ENCODE results near the gene PCOLCE2.
"Not testable (repeated sequence)": the region's sequence is repeated elsewhere in the genome, so short reads cannot be mapped to it uniquely, and the experiment has no call there.

Gene PCOLCE2

DNA sequence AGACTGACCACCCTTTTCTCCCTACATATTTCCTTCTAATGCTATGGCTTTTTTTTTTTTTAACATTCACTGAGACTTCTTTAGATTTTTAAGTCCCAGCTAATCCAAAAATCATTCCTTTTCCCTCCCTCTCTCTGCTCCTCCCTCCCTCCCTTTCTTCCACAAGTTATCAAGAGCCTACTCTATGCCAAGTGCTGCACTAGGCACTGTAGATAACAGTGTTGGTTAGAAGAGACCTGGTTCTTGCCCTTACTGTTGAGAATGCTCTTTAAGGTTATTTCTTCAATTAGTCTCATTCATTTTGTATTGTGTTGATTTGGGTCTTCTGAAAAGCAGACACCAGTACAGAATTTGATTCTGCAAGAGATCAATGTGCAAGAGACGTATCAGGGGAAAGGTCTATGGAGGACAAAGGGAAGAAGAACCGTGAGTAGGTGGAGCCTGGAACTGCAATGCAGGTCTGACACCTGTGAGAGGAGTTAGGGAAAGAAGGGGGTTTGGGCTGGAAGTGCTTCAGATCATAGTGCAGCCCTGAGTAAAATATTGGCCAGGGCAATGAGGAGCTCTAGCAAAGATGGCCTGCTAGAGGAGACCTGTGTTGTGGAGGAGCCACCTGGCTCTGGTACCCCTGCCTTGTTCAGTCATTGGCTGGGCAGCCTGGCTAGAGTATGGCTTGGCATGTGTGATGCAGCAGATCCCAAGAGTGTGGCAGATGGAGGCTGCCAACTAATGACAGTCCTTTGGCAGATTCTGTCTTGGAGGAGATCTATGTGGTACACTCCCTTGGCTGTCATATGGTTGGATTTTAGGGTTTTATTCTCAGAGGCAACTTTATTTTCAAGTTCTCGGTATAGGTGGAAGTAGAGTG, 9.7 kb upstream of the PCOLCE2 start:
- no peak for FAIRE-seq

DNA sequence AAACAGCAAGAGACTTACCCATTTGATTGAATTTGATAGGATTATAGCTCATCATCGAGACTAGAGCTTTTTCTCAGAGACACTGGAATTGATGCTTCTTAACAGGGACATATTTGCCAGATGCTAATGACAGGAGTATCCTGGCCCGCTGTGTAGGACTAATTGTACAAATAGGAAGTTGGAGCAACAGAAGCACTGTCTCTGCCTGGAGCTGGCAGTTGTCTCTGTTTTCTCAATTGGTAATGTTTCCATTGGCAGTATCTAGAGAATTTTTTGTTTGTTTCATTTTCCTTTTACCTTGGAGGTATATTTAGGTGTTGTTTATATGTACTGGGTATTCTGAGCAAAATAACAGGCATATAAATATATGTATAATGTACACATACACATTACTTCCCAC, 8.9 kb upstream of the PCOLCE2 start:
- FAIRE-seq, result no peak

DNA sequence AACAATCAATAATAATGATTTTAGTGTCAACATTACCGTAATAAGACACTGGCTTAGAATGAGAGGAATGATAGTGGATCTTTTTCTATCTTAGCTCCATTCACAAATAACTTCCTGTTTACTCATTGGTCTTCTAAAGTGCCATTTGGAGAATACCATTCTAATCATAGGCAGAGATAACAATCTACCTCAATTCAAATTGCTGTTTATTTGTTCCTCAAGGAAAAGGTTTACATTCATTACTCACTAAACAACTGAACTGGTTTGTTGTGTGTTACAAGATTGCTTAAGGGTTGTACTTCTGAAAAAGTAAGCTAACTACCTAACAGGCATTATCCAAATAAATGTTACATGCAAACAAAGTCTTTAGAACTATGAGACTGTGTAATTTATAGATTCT, 8.1 kb upstream of the PCOLCE2 start:
- FAIRE-seq, result no peak

DNA sequence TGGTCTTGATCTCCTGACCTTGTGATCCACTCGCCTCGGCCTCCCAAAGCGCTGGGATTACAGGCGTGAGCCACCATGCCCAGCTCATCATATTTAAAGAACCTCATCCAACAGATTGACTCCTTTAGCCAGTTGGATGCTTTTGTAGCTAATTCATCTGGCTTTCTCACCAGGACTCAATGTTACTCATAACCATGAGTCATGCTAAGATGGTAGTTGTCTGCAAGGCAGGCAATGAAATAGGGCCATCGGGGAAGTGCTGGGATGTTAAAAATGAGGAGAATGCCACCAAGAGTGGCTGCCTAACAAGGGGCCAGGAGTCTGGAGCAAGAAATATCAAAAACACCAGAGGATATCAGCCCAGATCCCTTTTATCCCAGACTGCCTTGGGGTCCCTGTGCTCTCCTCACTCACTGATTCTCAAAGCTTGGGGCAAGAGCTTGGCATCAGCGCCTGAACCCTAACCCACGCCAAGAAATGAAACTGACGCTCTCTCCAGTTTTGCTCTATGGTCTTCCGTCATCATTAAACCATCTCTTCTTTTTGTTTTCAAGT, 7.4 kb upstream of the PCOLCE2 start:
- no peak for FAIRE-seq

DNA sequence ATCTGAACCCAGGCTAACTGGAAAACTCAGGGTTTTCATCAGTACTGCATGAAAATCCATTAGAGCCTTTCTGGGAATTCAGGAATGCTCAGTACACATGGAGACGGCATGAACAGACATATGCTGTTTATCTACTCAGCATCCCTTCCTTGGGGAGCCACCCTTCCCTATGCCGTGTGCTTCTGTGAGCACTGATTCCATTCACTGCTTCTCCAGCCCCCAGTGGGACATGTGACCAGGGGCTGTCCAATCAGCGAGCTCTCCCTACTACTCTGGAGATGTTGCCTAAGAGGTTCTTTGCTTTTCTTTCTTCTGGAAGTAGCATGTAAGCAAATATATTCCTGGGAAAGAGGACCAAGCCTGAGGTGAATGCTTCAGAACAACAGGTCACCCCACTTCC, 5.6 kb upstream of the PCOLCE2 start:
- no peak for FAIRE-seq

DNA sequence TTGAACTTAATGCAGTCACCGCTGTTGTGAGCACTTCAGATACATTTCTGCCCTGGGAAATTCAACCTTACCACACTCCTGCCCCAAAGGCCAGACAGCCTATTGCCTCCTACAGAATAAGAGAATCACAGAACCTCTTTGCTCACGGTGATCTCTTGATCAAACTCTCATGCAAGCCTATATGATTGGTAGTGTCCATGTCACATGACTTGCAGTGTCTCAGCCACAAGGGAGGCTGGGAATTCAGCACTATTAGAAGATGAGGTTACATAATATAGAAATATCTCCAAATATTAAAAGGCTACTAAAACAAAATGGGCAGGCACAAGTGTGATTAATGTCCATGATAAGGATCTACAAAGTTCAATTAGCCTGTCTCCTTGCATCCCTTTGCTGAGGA, 3.8 kb upstream of the PCOLCE2 start:
- no peak for FAIRE-seq

DNA sequence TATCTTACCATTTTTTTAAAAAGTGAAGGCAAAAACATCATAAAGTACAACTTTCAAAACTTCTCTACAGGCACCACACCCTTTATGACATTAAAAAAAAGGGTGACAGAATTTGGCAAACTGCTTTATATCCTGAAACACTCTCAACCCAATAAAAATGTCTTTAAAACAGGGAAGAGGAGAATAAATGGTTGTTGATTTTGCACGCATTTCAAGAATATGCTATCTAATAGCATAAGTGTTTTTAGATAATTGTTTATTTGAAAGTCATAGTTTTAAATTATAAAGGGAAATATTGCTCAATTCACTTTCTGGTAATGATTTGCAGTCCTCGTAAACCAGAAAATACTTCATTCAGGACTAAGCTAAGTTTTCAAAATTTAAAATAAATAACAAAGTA, 1.7 kb upstream of the PCOLCE2 start:
- FAIRE-seq, result no peak

DNA sequence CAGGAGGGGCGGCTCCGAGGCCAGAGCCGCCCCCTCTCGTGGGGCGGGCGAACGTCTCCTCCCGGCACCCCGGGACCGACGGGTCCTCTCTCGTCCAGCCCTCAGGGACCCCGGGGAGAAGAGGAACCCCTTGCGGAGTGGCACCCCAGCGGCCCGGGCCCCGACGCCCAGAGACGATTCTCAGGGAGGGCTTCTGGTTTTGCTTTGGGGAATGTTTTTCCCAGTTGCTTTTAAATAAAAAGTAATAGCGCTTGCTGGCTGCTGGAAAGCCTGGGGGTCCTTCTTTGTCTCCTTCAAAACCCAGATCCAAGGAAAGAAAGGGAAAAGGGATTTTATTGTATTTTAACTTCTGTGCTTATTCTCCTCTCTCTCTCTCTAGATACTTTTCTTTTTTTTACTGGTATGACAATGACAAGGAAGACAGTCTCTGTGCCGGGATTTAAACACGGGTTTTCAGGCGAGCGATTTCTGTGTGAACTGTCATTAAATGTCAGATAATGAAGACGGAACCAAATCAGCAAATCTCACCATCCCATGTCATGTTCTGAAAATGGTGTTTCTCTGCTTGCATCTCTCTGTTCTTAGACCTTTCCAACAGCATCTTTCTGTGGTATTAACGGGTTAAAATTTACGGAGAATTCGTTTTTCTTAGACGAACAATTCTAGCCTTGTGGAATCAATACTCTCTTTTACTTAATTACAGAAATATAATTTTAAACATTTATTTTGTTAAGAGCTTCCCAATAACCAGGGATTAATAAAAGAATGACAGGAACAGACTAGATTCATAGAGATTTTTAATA, 530 bp upstream of the PCOLCE2 start:
- FAIRE-seq, result no peak

GRCh38 chr3:142888099-142888480, 793 bp downstream of the PCOLCE2 start:
- FAIRE-seq, result no peak

- FAIRE-seq, result no peak
These were observed 1.9 kb downstream of the PCOLCE2 start for GRCh38 chr3:142886940-142887339.

GRCh38 chr3:142886021-142886420, 2.9 kb downstream of the PCOLCE2 start:
- no peak for FAIRE-seq

DNA sequence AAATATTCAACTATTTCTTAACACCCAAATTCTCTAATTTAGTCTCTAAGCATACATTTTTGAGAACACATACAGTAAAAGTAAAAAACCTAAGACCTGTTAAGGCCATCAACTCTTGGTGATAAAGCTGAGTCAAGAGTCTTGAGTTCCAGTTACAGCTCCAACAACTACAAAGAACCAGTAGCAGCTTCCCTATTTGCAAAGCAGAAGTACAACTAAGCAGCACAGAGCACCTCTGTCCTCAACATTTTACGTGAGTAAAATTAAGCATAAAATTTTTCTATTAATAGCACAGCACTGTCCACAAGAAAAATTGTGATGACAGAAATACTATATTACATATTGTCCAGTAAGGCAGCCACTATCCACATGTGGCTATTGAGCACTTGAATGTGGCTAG, 4.4 kb downstream of the PCOLCE2 start:
- no peak for FAIRE-seq

- not testable (repeated sequence) for FAIRE-seq
These were observed 5.3 kb downstream of the PCOLCE2 start for GRCh38 chr3:142883534-142883933.

- no peak for FAIRE-seq
These were observed 7.2 kb downstream of the PCOLCE2 start for GRCh38 chr3:142881445-142882224.

DNA sequence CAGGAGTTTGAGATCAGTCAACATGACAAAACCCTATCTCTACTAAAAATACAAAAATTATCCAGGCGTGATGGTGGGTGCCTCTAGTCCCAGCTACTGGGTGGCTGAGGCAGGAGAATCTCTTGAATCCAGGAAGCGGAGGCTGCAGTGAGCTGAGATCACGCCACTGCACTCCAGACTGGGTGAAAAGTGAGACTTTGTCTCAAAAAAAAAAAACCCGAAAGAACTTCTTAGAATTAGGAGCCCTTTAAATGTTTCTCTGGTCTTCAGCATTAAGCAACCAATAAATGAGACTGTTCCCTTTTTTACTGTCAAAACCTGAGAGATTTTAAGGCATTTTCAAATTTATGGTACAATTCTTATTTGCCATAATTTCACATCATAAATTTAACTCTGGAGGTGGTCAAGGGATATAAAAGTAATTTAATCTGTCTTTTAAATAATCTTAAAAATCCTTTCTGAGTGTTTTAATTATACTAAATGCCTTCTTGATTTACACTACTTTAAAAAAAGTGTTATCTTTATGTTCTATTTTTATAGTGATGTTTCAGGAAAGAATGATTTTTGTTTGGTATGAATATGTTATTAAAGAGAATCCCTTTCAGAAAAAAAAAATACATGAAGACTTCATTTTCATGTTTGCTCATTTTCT, 10.1 kb downstream of the PCOLCE2 start:
- no peak for FAIRE-seq

- FAIRE-seq, result no peak
These were observed 12.5 kb downstream of the PCOLCE2 start for GRCh38 chr3:142876417-142876816.

GRCh38 chr3:142875583-142876207, 13.2 kb downstream of the PCOLCE2 start:
- no peak for FAIRE-seq

- FAIRE-seq, result no peak
These were observed 13.8 kb downstream of the PCOLCE2 start for GRCh38 chr3:142875099-142875498.

DNA sequence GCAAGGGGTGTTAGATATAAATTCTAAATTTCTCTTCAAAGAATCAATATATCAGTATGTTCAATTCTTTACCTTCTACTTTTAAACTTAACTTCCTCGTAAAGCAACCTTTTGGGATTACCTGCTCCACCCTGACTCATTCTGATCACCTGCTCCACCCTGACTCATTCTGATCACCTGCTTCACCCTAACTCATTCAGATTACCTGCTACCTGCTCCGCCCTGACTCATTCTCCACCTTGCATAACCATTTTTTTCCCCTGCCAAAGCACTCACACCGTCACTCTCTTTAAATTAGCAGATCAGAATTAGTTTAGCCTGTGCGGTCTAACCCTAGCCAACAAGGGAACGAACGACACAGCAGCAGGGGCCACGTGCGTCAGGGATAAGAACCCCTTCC, 20.5 kb downstream of the PCOLCE2 start:
- FAIRE-seq, result not testable (repeated sequence)

GRCh38 chr3:142866841-142867631, 21.8 kb downstream of the PCOLCE2 start:
- FAIRE-seq, result no peak

All from islet of Langerhans (tissue), 1 donor.